ENCODE data around the gene CADM4. TPM values are rescaled to one million over a fixed set of nuclear protein-coding genes. Genes with fewer than 3 reads are reported as not detected.

CADM4 gene
- total and polyA plus RNA-seq, 9 of the 15 experiments (the other 6 are each of a cell fraction or from before 2014, with no cell fraction given): 0.03 to 4.6 (median 1.3) TPM

DNA sequence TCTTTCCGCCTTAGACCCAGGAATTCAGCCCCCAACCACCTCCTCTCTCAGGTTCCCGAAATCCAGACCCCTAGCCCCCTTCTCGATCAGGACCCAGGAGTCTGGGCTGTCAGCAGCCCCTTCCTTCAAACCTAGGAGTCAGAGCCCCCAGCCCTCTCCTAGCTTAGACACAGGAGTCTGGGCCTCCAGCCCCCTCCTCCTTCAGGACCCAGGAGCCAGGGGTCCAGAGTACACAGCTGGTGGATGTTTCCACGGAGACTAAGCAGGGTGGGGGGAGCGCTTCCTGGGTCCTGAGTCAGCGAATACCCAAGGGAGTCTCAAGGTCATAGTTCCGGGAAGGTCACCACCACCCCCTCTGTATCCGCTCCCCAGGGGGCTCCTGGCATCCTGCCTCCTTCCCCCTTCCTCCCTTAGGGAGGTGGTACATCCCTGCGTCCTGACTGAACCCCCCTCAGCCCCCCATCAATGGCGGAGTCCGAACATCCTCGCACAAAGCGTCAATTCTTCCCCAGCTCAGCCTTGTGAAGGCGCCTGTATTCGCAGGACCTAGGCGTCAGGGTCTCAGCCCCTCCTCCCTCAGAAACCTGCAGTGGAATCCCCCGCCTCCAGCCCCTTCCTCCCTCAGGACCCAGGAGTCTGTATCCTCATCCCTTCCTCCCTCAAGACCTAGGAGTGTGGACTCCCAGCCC, 4.6 kb downstream of the CADM4 start (continued):
- TF ChIP-seq ZNF589 (CRISPR knock-in tag; IDR thresholded peaks at IDR 0.05; ENCODE audit: low read depth): no peak
- TF ChIP-seq FOS (IDR thresholded peaks at IDR 0.05; ENCODE audit: extremely low read depth, insufficient read length): no peak
- TF ChIP-seq C11orf30 (IDR thresholded peaks at IDR 0.05; ENCODE audit: low read depth): peak; percentile 88
- TF ChIP-seq ESRRA (IDR thresholded peaks at IDR 0.05; ENCODE audit: borderline replicate concordance, low read depth): peak; percentile 87
- no peak for TF ChIP-seq PRMT5 (CRISPR knock-in tag; IDR thresholded peaks at IDR 0.05)
- TF ChIP-seq DACH1 (IDR thresholded peaks at IDR 0.05; ENCODE audit: partially characterized antibody): peak; percentile 27
- TF ChIP-seq GATAD2A (IDR thresholded peaks at IDR 0.05): no peak
- no peak for TF ChIP-seq ZBED1 (IDR thresholded peaks at IDR 0.05)
- no peak for TF ChIP-seq ZNF408 (CRISPR knock-in tag; IDR thresholded peaks at IDR 0.05; ENCODE audit: low read depth)
- TF ChIP-seq, protein P1, sequence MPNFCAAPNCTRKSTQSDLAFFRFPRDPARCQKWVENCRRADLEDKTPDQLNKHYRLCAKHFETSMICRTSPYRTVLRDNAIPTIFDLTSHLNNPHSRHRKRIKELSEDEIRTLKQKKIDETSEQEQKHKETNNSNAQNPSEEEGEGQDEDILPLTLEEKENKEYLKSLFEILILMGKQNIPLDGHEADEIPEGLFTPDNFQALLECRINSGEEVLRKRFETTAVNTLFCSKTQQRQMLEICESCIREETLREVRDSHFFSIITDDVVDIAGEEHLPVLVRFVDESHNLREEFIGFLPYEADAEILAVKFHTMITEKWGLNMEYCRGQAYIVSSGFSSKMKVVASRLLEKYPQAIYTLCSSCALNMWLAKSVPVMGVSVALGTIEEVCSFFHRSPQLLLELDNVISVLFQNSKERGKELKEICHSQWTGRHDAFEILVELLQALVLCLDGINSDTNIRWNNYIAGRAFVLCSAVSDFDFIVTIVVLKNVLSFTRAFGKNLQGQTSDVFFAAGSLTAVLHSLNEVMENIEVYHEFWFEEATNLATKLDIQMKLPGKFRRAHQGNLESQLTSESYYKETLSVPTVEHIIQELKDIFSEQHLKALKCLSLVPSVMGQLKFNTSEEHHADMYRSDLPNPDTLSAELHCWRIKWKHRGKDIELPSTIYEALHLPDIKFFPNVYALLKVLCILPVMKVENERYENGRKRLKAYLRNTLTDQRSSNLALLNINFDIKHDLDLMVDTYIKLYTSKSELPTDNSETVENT (CRISPR knock-in tag; IDR thresholded peaks at IDR 0.05): no peak
- no peak for TF ChIP-seq NR4A1 (CRISPR knock-in tag; IDR thresholded peaks at IDR 0.05)
- no peak for TF ChIP-seq NR4A1 (tag; IDR thresholded peaks at IDR 0.05)
- no peak for TF ChIP-seq XRCC4 (IDR thresholded peaks at IDR 0.05; ENCODE audit: extremely low read depth, insufficient read depth, insufficient read length)
- TF ChIP-seq ZSCAN29 (IDR thresholded peaks at IDR 0.05): no peak
- no peak for TF ChIP-seq FOXM1 (IDR thresholded peaks at IDR 0.05; ENCODE audit: low read depth)
- no peak for TF ChIP-seq FOXM1 (CRISPR knock-in tag; IDR thresholded peaks at IDR 0.05; ENCODE audit: low read depth)
- TF ChIP-seq ZNF239 (CRISPR knock-in tag; IDR thresholded peaks at IDR 0.05): no peak
- TF ChIP-seq, protein P2, sequence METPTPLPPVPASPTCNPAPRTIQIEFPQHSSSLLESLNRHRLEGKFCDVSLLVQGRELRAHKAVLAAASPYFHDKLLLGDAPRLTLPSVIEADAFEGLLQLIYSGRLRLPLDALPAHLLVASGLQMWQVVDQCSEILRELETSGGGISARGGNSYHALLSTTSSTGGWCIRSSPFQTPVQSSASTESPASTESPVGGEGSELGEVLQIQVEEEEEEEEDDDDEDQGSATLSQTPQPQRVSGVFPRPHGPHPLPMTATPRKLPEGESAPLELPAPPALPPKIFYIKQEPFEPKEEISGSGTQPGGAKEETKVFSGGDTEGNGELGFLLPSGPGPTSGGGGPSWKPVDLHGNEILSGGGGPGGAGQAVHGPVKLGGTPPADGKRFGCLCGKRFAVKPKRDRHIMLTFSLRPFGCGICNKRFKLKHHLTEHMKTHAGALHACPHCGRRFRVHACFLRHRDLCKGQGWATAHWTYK (CRISPR knock-in tag; IDR thresholded peaks at IDR 0.05): no peak
- TF ChIP-seq, protein P3, sequence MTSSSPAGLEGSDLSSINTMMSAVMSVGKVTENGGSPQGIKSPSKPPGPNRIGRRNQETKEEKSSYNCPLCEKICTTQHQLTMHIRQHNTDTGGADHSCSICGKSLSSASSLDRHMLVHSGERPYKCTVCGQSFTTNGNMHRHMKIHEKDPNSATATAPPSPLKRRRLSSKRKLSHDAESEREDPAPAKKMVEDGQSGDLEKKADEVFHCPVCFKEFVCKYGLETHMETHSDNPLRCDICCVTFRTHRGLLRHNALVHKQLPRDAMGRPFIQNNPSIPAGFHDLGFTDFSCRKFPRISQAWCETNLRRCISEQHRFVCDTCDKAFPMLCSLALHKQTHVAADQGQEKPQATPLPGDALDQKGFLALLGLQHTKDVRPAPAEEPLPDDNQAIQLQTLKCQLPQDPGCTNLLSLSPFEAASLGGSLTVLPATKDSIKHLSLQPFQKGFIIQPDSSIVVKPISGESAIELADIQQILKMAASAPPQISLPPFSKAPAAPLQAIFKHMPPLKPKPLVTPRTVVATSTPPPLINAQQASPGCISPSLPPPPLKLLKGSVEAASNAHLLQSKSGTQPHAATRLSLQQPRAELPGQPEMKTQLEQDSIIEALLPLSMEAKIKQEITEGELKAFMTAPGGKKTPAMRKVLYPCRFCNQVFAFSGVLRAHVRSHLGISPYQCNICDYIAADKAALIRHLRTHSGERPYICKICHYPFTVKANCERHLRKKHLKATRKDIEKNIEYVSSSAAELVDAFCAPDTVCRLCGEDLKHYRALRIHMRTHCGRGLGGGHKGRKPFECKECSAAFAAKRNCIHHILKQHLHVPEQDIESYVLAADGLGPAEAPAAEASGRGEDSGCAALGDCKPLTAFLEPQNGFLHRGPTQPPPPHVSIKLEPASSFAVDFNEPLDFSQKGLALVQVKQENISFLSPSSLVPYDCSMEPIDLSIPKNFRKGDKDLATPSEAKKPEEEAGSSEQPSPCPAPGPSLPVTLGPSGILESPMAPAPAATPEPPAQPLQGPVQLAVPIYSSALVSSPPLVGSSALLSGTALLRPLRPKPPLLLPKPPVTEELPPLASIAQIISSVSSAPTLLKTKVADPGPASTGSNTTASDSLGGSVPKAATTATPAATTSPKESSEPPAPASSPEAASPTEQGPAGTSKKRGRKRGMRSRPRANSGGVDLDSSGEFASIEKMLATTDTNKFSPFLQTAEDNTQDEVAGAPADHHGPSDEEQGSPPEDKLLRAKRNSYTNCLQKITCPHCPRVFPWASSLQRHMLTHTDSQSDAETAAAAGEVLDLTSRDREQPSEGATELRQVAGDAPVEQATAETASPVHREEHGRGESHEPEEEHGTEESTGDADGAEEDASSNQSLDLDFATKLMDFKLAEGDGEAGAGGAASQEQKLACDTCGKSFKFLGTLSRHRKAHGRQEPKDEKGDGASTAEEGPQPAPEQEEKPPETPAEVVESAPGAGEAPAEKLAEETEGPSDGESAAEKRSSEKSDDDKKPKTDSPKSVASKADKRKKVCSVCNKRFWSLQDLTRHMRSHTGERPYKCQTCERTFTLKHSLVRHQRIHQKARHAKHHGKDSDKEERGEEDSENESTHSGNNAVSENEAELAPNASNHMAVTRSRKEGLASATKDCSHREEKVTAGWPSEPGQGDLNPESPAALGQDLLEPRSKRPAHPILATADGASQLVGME (CRISPR knock-in tag; IDR thresholded peaks at IDR 0.05): no peak
- no peak for TF ChIP-seq ZBTB17 (CRISPR knock-in tag; IDR thresholded peaks at IDR 0.05)
